ENCODE measurements around the gene LRCH4.

Gene LRCH4

DNA sequence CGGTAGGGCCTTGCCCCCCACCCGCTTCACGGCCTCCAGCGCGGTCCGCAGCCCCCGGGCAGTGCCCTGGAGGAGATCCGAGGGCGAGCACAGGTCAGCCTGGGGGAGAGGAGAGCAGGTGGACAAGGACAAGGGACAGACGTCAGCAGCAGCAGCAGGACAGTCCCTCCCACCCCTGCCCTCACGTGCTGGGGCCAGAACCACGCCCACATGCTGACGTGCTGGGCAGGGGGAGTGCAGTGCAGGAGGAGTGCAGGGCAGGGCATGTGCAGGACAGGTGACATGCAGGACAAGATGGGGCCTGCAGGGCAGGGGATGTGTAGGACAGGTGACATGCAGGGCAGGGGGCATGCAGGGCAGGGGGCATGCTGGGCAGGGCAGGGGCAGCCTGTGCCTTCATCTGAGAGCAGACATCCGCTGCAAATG lies 10.7 kb downstream of the LRCH4 start:
- Histone ChIP-seq H4K20me1 (ENCODE audit: insufficient read depth, low read length, poor library complexity, severe bottlenecking) (no peaks in the 10 kb centered on the region), H3K4me3 (ENCODE audit: low read length, poor library complexity, severe bottlenecking) (no peak overlapping the region), H3K79me2 (ENCODE audit: insufficient read depth, low read length) (peaks cover 3% of the 10 kb centered on the region; the same call in 1 of the 2 replicates), H3K36me3 (ENCODE audit: insufficient read depth, low read length) (peaks cover 55% of the 10 kb centered on the region; the same call in 1 of the 2 replicates), H2AFZ (ENCODE audit: low read length) (no peak overlapping the region), H3K4me1 (ENCODE audit: insufficient read depth, low read length, poor library complexity, severe bottlenecking) (peaks cover under 1% of the 10 kb centered on the region), H3K9me3 (ENCODE audit: insufficient read depth, low read depth, low read length) (no peaks in the 10 kb centered on the region), H3K9me2 (replicated peaks; ENCODE audit: low read depth, low read length) (no peaks in the 10 kb centered on the region), H3F3A (ENCODE audit: low read depth) (no peaks in the 10 kb centered on the region), H3K4me2 (ENCODE audit: low read depth, low read length, poor library complexity, severe bottlenecking) (no peak overlapping the region), H3K27me3 (ENCODE audit: insufficient read depth, low read length, poor library complexity, severe bottlenecking) (no peaks in the 10 kb centered on the region), H3K9ac (ENCODE audit: low read depth, low read length, poor library complexity, severe bottlenecking) (no peak overlapping the region)
- TF ChIP-seq, protein P1, sequence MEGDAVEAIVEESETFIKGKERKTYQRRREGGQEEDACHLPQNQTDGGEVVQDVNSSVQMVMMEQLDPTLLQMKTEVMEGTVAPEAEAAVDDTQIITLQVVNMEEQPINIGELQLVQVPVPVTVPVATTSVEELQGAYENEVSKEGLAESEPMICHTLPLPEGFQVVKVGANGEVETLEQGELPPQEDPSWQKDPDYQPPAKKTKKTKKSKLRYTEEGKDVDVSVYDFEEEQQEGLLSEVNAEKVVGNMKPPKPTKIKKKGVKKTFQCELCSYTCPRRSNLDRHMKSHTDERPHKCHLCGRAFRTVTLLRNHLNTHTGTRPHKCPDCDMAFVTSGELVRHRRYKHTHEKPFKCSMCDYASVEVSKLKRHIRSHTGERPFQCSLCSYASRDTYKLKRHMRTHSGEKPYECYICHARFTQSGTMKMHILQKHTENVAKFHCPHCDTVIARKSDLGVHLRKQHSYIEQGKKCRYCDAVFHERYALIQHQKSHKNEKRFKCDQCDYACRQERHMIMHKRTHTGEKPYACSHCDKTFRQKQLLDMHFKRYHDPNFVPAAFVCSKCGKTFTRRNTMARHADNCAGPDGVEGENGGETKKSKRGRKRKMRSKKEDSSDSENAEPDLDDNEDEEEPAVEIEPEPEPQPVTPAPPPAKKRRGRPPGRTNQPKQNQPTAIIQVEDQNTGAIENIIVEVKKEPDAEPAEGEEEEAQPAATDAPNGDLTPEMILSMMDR (conservative IDR thresholded peaks at IDR 0.05; ENCODE audit: low read length), result no peak
- no peak for TF ChIP-seq EZH2phosphoT487 (IDR thresholded peaks at IDR 0.05; ENCODE audit: borderline replicate concordance)

DNA sequence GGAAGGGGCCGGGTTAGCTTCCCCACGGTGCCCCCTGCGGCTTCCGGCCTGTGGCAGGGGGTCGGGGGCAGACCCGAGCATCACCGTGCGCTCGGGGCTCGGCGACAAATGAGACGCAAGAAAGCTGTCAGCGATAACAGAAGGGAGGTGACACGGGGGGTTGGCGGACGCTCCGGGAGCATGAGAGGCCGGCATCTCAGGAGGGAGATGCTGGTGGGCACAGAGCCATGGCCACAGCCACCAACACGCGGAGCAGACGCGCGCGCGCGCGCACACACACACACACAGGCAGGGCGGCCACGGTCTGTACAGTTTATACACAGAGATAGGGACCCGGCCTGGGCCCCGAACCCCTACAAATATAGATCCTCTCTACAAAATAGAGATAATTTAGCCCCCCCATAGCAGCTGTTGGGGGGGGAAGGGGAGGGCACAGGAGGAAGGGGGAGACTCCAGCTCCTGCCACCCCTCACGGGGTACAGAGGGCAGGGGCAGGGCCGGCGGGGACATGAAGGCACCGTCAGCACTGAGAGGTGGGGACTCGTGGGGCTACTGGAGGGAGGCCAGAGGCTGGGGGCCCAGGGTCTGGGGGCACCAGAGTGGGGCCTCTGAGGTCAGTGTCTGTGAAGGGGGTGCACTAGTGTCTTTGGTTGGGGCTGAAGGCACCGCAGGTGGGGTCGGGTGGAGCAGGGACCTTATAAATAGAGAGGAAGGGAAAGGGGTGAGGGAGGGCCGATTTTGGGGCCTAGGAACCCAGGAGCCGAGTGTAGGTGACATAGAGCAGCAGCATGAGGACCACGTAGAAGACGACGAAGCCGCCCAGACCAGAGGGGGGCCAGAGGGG lies 11.3 kb downstream of the LRCH4 start:
- H3K9ac ChIP-seq (ENCODE audit: low read depth, low read length, poor library complexity, severe bottlenecking), result no peak overlapping the region
- no peaks in the 10 kb centered on the region for H3F3A ChIP-seq (ENCODE audit: low read depth)
- H3K9me3 ChIP-seq (ENCODE audit: insufficient read depth, low read depth, low read length), result no peaks in the 10 kb centered on the region
- H3K9me2 ChIP-seq (replicated peaks; ENCODE audit: low read depth, low read length), result no peaks in the 10 kb centered on the region
- peaks cover 49% of the 10 kb centered on the region; the same call in 1 of the 2 replicates for H3K36me3 ChIP-seq (ENCODE audit: insufficient read depth, low read length)
- H3K4me2 ChIP-seq (ENCODE audit: low read depth, low read length, poor library complexity, severe bottlenecking), result no peak overlapping the region
- H4K20me1 ChIP-seq (ENCODE audit: insufficient read depth, low read length, poor library complexity, severe bottlenecking), result no peaks in the 10 kb centered on the region
- no peak overlapping the region for H2AFZ ChIP-seq (ENCODE audit: low read length)
- H3K4me1 ChIP-seq (ENCODE audit: insufficient read depth, low read length, poor library complexity, severe bottlenecking), result peaks cover 7% of the 10 kb centered on the region
- no peaks in the 10 kb centered on the region; the same call in 1 of the 2 replicates for H3K79me2 ChIP-seq (ENCODE audit: insufficient read depth, low read length)
- no peaks in the 10 kb centered on the region for H3K27me3 ChIP-seq (ENCODE audit: insufficient read depth, low read length, poor library complexity, severe bottlenecking)
- no peak for TF ChIP-seq EZH2phosphoT487 (IDR thresholded peaks at IDR 0.05; ENCODE audit: borderline replicate concordance)
- TF ChIP-seq, protein P1 (conservative IDR thresholded peaks at IDR 0.05; ENCODE audit: low read length), result no peak
- no peak overlapping the region for H3K4me3 ChIP-seq (ENCODE audit: low read length, poor library complexity, severe bottlenecking)

DNA sequence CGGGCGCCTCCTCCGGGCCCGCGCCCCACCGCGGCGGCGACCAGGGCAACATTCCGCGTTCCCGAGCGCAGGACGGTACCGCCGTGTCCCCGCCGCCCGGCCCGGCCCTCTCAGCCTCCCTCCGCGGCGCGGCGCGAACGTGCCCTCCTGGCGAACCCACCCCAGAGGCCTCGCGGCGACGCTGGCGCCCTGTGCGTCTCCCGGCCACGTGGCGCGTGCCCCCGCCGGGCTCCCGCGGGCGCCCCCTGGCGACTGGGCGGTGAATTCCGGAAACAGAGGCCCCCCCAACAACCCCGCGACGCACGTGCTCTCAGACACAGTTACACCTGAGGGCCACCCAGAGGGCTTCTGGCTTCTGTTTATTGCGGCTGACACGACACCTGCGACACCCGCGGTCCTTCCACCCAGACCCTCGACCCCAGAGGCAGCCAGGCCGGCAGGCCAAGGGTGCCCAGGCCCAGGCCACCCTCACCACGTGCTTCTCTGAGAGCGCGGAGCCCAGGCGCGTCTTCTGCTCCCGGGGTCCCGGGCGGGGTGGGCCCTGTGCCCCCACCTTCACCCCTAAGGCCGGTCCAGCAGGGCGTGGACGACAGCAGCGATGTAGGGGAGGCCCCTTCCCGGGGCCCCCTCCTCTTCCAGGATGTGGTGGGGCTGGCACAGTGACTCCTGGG lies 12.1 kb downstream of the LRCH4 start, which contains the start of gene SAP25:
SAP25 (minus strand) TSS at position 210 of the 671 bp plus-strand sequence; CDS start at position 52, 158 bp downstream.
- no peaks in the 10 kb centered on the region for H3F3A ChIP-seq (ENCODE audit: low read depth)
- H3K9me3 ChIP-seq (ENCODE audit: insufficient read depth, low read depth, low read length), result no peaks in the 10 kb centered on the region
- no peaks in the 10 kb centered on the region; the same call in 1 of the 2 replicates for H3K79me2 ChIP-seq (ENCODE audit: insufficient read depth, low read length)
- no peaks in the 10 kb centered on the region for H4K20me1 ChIP-seq (ENCODE audit: insufficient read depth, low read length, poor library complexity, severe bottlenecking)
- peaks cover 41% of the 10 kb centered on the region; the same call in 1 of the 2 replicates for H3K36me3 ChIP-seq (ENCODE audit: insufficient read depth, low read length)
- no peak within 1 kb of the TSS for H2AFZ ChIP-seq (ENCODE audit: low read length)
- H3K27me3 ChIP-seq (ENCODE audit: insufficient read depth, low read length, poor library complexity, severe bottlenecking), result no peaks in the 10 kb centered on the region
- H3K4me1 ChIP-seq (ENCODE audit: insufficient read depth, low read length, poor library complexity, severe bottlenecking), result peaks cover 14% of the 10 kb centered on the region
- no peaks in the 10 kb centered on the region for H3K9me2 ChIP-seq (replicated peaks; ENCODE audit: low read depth, low read length)
- TF ChIP-seq, protein P1 (conservative IDR thresholded peaks at IDR 0.05; ENCODE audit: low read length), result no peak
- no peak for TF ChIP-seq EZH2phosphoT487 (IDR thresholded peaks at IDR 0.05; ENCODE audit: borderline replicate concordance)
- H3K9ac ChIP-seq (ENCODE audit: low read depth, low read length, poor library complexity, severe bottlenecking), result no peak within 1 kb of the TSS
- H3K4me2 ChIP-seq (ENCODE audit: low read depth, low read length, poor library complexity, severe bottlenecking), result no peak within 1 kb of the TSS
- H3K4me3 ChIP-seq (ENCODE audit: low read length, poor library complexity, severe bottlenecking), result no peak within 1 kb of the TSS

Data from Loucy (cell line).